Right lobe of liver (tissue), 4 donors: ENCODE results near the gene LHFPL5.

Experiments used
- POLR2A ChIP-seq: fragments of 450-650 bp; IDR thresholded peaks from one replicate; pipeline ENCODE4 v1.6.1; 2017; ENCODE audit warnings: antibody characterized with exemption, mild to moderate bottlenecking
- TF ChIP-seq, protein P1 (sequence below), 4 donors: fragments of 200-600 bp in 3 of 4; fragments of 450-650 bp in 1 of 4; IDR thresholded peaks; one replicate each; pipeline versions ENCODE4 v1.5.1 to v1.8.0; 2016 to 2022; ENCODE audit warnings: antibody characterized with exemption in 4 of 4, mild to moderate bottlenecking in 2 of 4
- donor health status: DM: no; HTN: no; CAD: no.
- donor health status: DM: no; HTN: no; CAD: no.
- donor health status: DM: no; HTN: yes; CAD: no.

DNA sequence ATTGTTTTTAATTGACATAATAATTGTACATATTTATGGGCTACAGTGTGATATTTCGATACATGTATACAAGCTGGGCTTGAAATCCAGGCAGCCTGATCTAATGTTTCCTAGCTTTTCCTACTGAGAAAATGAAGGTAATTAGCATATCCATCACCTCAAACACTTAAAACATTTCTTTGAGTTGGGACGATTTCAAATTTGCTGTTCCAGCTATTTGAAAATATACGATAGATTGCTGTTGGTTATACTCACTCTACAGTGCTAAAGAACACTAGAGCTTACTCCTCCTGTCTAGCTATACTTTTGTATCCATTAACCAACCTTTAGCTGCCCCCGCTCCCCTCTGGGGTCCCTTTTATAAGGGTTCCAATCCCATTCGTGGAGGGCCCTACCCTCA, 4.7 kb downstream of the LHFPL5 start:
- TF ChIP-seq, protein P1, sequence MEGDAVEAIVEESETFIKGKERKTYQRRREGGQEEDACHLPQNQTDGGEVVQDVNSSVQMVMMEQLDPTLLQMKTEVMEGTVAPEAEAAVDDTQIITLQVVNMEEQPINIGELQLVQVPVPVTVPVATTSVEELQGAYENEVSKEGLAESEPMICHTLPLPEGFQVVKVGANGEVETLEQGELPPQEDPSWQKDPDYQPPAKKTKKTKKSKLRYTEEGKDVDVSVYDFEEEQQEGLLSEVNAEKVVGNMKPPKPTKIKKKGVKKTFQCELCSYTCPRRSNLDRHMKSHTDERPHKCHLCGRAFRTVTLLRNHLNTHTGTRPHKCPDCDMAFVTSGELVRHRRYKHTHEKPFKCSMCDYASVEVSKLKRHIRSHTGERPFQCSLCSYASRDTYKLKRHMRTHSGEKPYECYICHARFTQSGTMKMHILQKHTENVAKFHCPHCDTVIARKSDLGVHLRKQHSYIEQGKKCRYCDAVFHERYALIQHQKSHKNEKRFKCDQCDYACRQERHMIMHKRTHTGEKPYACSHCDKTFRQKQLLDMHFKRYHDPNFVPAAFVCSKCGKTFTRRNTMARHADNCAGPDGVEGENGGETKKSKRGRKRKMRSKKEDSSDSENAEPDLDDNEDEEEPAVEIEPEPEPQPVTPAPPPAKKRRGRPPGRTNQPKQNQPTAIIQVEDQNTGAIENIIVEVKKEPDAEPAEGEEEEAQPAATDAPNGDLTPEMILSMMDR (IDR thresholded peaks at IDR 0.05) = no peak
- TF ChIP-seq POLR2A = no peak
